ENCODE measurements around the gene NUDCD3. TPM values are rescaled to one million over a fixed set of nuclear protein-coding genes. Genes with fewer than 3 reads are reported as not detected.

Gene NUDCD3
- polyA plus RNA-seq, 1 donor (not counting 4 experiments of a cell fraction or from before 2014, with no cell fraction given), result 58.7 TPM

- H3K27ac ChIP-seq (ENCODE audit: control insufficient read depth, insufficient read depth, low read length), result no peak overlapping the region
- H3K9me3 ChIP-seq (ENCODE audit: control insufficient read depth, low read depth, low read length), result no peaks in the 10 kb centered on the region
- H3K9me1 ChIP-seq (ENCODE audit: control insufficient read depth, extremely low read depth, insufficient read depth, low read length), result no peaks in the 10 kb centered on the region
- no peak overlapping the region for H3K4me2 ChIP-seq (ENCODE audit: control insufficient read depth, extremely low read depth, insufficient read depth, low read depth, low read length)
- H3K4me1 ChIP-seq (ENCODE audit: control insufficient read depth, extremely low read depth, insufficient read depth, low read length), result peaks cover 26% of the 10 kb centered on the region
- no peak for DNase-seq (ENCODE audit: low read depth, low spot score)
- H3K9ac ChIP-seq (ENCODE audit: control insufficient read depth, extremely low read depth, insufficient read depth, low read length), result no peak overlapping the region
- H3K27me3 ChIP-seq (ENCODE audit: control insufficient read depth, extremely low read depth, insufficient read depth, low read length), result no peaks in the 10 kb centered on the region
- peaks cover 15 to 20% of the 10 kb centered on the region in 2 experiments for H3K36me3 ChIP-seq (ENCODE audit: control insufficient read depth in 2 of 2, extremely low read depth in 1 of 2, insufficient read depth in 2 of 2, low read length in 2 of 2)
- dilution Hi-C loops (cut with MboI; ENCODE audit: extremely low pct_ligation_motif_present, low sequenced_read_pairs), result no loop called here
- no peaks in the 10 kb centered on the region for H4K20me1 ChIP-seq (ENCODE audit: control insufficient read depth, extremely low read depth, insufficient read depth, low read length)
- H3K79me2 ChIP-seq (ENCODE audit: control insufficient read depth, insufficient read depth, low read length), result no peaks in the 10 kb centered on the region
- no peak overlapping the region for H3K4me3 ChIP-seq (ENCODE audit: control insufficient read depth in 2 of 3, extremely low read depth in 1 of 3, insufficient read depth in 2 of 3, low read depth in 1 of 3, low read length in 3 of 3)
- TF ChIP-seq CTCF (optimal IDR thresholded peaks at IDR 0.05 in 1 of 3, IDR thresholded peaks at IDR 0.05 in 1 of 3, conservative IDR thresholded peaks at IDR 0.05 in 1 of 3; ENCODE audit: extremely low read depth in 1 of 3, insufficient read depth in 2 of 3, low read length in 3 of 3) (no peak), EZH2 (IDR thresholded peaks at IDR 0.05; ENCODE audit: low read length) (no peak)
- no peak for FAIRE-seq
- no peak overlapping the region for H2AFZ ChIP-seq (ENCODE audit: control insufficient read depth, low read length)
These were observed 106.9 kb downstream of the NUDCD3 start for GRCh38 chr7:44383566-44383965.

- Histone ChIP-seq H3K4me1 (ENCODE audit: control insufficient read depth, extremely low read depth, insufficient read depth, low read length) (peaks cover 35% of the 10 kb centered on the region), H3K36me3 (ENCODE audit: control insufficient read depth in 2 of 2, extremely low read depth in 1 of 2, insufficient read depth in 2 of 2, low read length in 2 of 2) (peaks cover 15 to 17% of the 10 kb centered on the region in 2 experiments), H3K27me3 (ENCODE audit: control insufficient read depth, extremely low read depth, insufficient read depth, low read length) (no peaks in the 10 kb centered on the region), H2AFZ (ENCODE audit: control insufficient read depth, low read length) (no peak overlapping the region), H3K4me3 (ENCODE audit: control insufficient read depth in 2 of 3, extremely low read depth in 1 of 3, insufficient read depth in 2 of 3, low read depth in 1 of 3, low read length in 3 of 3) (no peak overlapping the region), H3K9ac (ENCODE audit: control insufficient read depth, extremely low read depth, insufficient read depth, low read length) (no peak overlapping the region), H4K20me1 (ENCODE audit: control insufficient read depth, extremely low read depth, insufficient read depth, low read length) (no peaks in the 10 kb centered on the region), H3K9me3 (ENCODE audit: control insufficient read depth, low read depth, low read length) (no peaks in the 10 kb centered on the region), H3K9me1 (ENCODE audit: control insufficient read depth, extremely low read depth, insufficient read depth, low read length) (no peaks in the 10 kb centered on the region), H3K79me2 (ENCODE audit: control insufficient read depth, insufficient read depth, low read length) (no peaks in the 10 kb centered on the region), H3K27ac (ENCODE audit: control insufficient read depth, insufficient read depth, low read length) (no peak overlapping the region), H3K4me2 (ENCODE audit: control insufficient read depth, extremely low read depth, insufficient read depth, low read depth, low read length) (no peak overlapping the region)
- no peak for FAIRE-seq
- no peak for DNase-seq (ENCODE audit: low read depth, low spot score)
- TF ChIP-seq CTCF (optimal IDR thresholded peaks at IDR 0.05 in 1 of 3, IDR thresholded peaks at IDR 0.05 in 1 of 3, conservative IDR thresholded peaks at IDR 0.05 in 1 of 3; ENCODE audit: extremely low read depth in 1 of 3, insufficient read depth in 2 of 3, low read length in 3 of 3), result no peak
- TF ChIP-seq EZH2 (IDR thresholded peaks at IDR 0.05; ENCODE audit: low read length), result no peak
- dilution Hi-C loops (cut with MboI; ENCODE audit: extremely low pct_ligation_motif_present, low sequenced_read_pairs), result no loop called here
These were observed 107.8 kb downstream of the NUDCD3 start for GRCh38 chr7:44382459-44383265.
